Psoas muscle (tissue), 8 donors: ENCODE measurements around the gene ASB3. TPM values are rescaled to one million over a fixed set of nuclear protein-coding genes. Genes with fewer than 3 reads are reported as not detected.

Source experiments
- ATAC-seq, 4 donors: fragments of 200-7000 bp; cut with Tn5 transposase; one replicate each; pipeline ENCODE4 v1.9.1; 2020; ENCODE audit warnings: moderate library complexity in 3 of 4, mild to moderate bottlenecking in 2 of 4
- DNase-seq, 2 donors: peaks; one replicate each; pipeline ENCODE4 v3.0.0-alpha.2; 2020
- H3K27ac ChIP-seq: fragments of 200-600 bp; one replicate; pipeline ENCODE4 v1.8.0; 2022
- H3K27me3 ChIP-seq, 3 donors: fragments of 200-600 bp in 1 of 3; one replicate each; pipeline versions ENCODE4 v1.6.1 to v1.8.0; 2013 to 2022; ENCODE audit warnings: low read length in 2 of 3, mild to moderate bottlenecking in 2 of 3, moderate library complexity in 1 of 3; ENCODE audit not compliant: insufficient read depth in 3 of 3
- H3K36me3 ChIP-seq, 2 donors: fragments of 200-600 bp in 1 of 2; one replicate each; pipeline versions ENCODE4 v1.6.1 to v1.8.0; 2013 to 2022; ENCODE audit warnings: low read depth in 1 of 2, mild to moderate bottlenecking in 1 of 2, moderate library complexity in 1 of 2; ENCODE audit not compliant: insufficient read depth in 1 of 2
- H3K4me1 ChIP-seq: fragments of 200-600 bp; one replicate; pipeline ENCODE4 v1.8.0; 2022
- H3K4me3 ChIP-seq: fragments of 200-600 bp; one replicate; pipeline ENCODE4 v1.8.0; 2022; ENCODE audit warnings: mild to moderate bottlenecking
- H3K9me3 ChIP-seq: fragments of 200-600 bp; one replicate; pipeline ENCODE4 v1.8.0; 2022
- CTCF ChIP-seq: fragments of 200-600 bp; IDR thresholded peaks from one replicate; pipeline ENCODE4 v1.8.0; 2022; ENCODE audit warnings: antibody characterized with exemption
- WGBS, 3 donors: extraction: QIAGEN DNeasy Blood & Tissue Kit; methylation state at CpG; one replicate each; pipeline versions ENCODE4 v1.1.6 to v1.1.7; 2013; 5-methylcytosine and 5-hydroxymethylcytosine counted together
- intact Hi-C, 2 donors: fragments of 100-400 bp; cut with DNase I; formaldehyde crosslinking; loops; one replicate each; pipeline versions ENCODE4 v1.11.0 to v1.14.2; 2022
- polyA plus RNA-seq, 3 donors: library from polyadenylated mRNA; stranded (reverse); fragments of 200-250 nt; gene quantifications; one replicate each; pipeline ENCODE4 v1.2.3, GENCODE V29; 2013
- total RNA-seq, 4 donors: library from RNA; stranded (reverse); fragmentation: NEBNext Ultra II Directional in 2 of 4; extraction: Animal tissue kit (Norgen Biotek cat#: 25700) in 2 of 4; gene quantifications; one replicate each; pipeline versions ENCODE4 v1.2.1 to v1.2.4, GENCODE V29; 2021 to 2023
- donor health status: healthy with polysubstance abuse.
- donor health status: DM: no; HTN: no; CAD: no; lungs with moderate emphysema.
- donor health status: Bipolar disorder and iron deficiency.
- donor health status: healthy.
- donor health status: DM: yes; HTN: yes; CAD: no.
- donor health status: DM: no; HTN: no; CAD: no.
- donor health status: DM: no; HTN: no; CAD: no.
- donor health status: DM: yes; HTN: yes; CAD: no.

The ASB3 gene
- total and polyA plus RNA-seq, 7 donors, result 2.9 to 6.8 (median 5.1) TPM

DNA sequence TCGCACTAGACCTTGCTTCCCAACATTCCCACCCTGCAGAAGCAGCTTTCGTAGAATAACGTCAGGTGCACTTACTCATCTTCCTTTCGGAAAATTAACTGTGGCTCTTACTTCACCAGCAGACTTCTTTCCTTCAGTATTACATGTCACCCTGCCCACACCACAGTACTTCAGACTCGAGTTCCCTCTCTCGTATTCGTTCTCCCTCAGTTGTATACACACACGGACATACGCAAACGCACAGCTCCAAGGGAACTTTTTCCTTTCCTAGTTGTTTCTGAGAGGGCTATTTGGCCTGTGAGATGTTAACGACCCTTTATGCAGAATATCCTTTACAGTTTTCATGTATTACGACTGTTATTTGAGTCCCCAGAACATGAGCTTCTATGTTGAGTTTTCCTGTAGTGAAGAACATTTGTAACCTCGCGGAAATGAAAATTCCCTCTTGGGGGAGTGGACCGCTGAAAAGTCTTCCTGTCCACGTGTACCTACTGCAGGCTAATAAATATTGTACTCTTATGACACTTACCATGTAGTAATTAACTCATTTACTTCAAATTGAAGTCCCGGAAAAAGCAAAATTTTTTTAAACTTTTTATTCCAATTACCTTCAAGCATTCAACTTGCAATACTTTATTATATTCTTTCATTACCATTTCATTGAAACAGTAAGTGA is 999 bp upstream of the ASB3 start:
- peak in 2 of 4 donors; percentile 11 to 47 for ATAC-seq
- intact Hi-C loops, result no loop called here

DNA sequence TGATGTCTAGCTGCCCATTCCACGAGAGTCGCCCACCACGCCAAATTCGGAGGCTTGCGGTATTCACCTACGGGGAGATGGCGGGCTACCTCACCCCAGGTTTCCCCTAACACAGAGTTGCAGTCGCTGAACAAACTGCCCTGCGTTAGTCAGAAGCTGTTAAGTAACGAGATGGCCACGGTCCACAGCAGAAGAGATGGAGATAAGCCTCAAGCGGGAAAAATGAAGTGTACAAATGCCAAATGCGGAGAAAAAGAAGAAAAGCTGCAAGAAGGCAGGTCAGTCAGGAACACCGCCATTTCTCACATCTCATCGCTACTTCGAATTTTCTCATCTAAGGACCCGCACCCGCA is 425 bp downstream of the ASB3 start:
- WGBS, 3 donors, result 0% methylated on average over 18 of the region's 18 CpGs
- DNase-seq, result peak; percentile 29 to 68
- peak; percentile 31 to 72 (median 50) for ATAC-seq
- peak overlapping the region; percentile 85 for H3K27ac ChIP-seq
- no peak for TF ChIP-seq CTCF
- intact Hi-C loops, result no loop called here
- H3K9me3 ChIP-seq, result no peaks in the 10 kb centered on the region
- peaks cover 33% of the 10 kb centered on the region for H3K4me1 ChIP-seq
- peak overlapping the region; percentile 78 for H3K4me3 ChIP-seq
- peaks cover 0 to 4% of the 10 kb centered on the region in 2 donors for H3K36me3 ChIP-seq
- no peaks in the 10 kb centered on the region for H3K27me3 ChIP-seq

More for the DNA sequence above, 999 bp upstream of the ASB3 start:
- Histone ChIP-seq H3K4me1 (peaks cover 33% of the 10 kb centered on the region), H3K27me3 (no peaks in the 10 kb centered on the region), H3K36me3 (no peaks in the 10 kb centered on the region), H3K9me3 (no peaks in the 10 kb centered on the region), H3K27ac (peak overlapping the region; percentile 85), H3K4me3 (peak overlapping the region; percentile 78)
- DNase-seq, result no peak
- TF ChIP-seq CTCF, result no peak
- 3 to 5% (median 3%) methylated on average over 17 of the region's 17 CpGs for WGBS, 3 donors

- H3K27me3 ChIP-seq, result no peaks in the 10 kb centered on the region
- peak overlapping the region; percentile 78 for H3K4me3 ChIP-seq
- H3K4me1 ChIP-seq, result peaks cover 29% of the 10 kb centered on the region
- TF ChIP-seq CTCF, result no peak
- ATAC-seq, result no peak
- peaks cover 0 to 7% of the 10 kb centered on the region in 2 donors for H3K36me3 ChIP-seq
- DNase-seq, result no peak
- no peak overlapping the region for H3K27ac ChIP-seq
- intact Hi-C loops, result no loop called here
- 56 to 61% (median 61%) methylated on average over 11 of the region's 11 CpGs for WGBS, 3 donors
- no peaks in the 10 kb centered on the region for H3K9me3 ChIP-seq
Measured at GRCh38 chr2:53785366-53785765, 1.4 kb downstream of the ASB3 start.

DNA sequence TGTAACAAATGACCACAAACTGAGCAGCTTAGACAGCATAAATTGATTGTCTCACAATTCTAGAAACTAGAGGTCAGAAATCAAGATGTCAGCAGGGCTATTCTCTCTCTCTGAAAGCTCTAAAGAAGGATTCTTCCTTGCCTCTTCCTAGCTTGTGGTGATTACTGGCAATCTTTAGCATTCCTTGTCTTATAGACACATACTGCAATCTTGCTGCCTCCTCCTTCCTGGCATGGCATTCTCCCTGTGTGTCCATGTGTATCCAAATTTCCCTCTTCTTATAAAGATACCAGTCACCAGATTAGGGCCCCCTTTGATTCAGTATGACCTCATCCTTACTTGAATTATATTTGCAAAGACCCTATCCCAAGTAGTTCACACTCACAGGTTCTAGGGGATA is 2.3 kb downstream of the ASB3 start:
- Histone ChIP-seq H3K27ac (no peak overlapping the region), H3K4me1 (peaks cover 28% of the 10 kb centered on the region), H3K27me3 (no peaks in the 10 kb centered on the region), H3K4me3 (no peak overlapping the region), H3K9me3 (no peaks in the 10 kb centered on the region), H3K36me3 (peaks cover 0 to 12% of the 10 kb centered on the region in 2 donors)
- intact Hi-C loops, result no loop called here
- no peak for TF ChIP-seq CTCF
- DNase-seq, result no peak
- ATAC-seq, result no peak

DNA sequence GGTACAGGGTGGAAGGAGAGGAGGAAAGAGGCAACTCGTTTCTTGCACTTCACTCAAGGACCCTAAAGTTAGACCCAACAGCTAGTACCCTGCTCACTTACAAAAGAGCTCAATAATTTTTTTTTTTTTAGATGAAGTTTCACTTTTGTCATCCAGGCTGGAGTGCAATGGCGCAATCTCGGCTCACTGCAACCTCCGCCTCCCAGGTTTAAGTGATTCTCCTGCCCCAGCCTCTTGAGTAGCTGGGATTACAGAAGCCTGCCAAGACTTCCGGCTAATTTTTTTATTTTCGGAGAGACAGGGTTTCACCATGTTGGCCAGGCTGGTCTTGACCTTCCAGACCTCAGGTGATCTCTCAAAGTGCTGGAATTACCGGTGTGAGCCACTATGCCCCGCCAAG is 4.1 kb downstream of the ASB3 start:
- H3K27me3 ChIP-seq, result no peaks in the 10 kb centered on the region
- ATAC-seq, result no peak

More for the DNA sequence above, 4.1 kb downstream of the ASB3 start:
- H3K4me3 ChIP-seq, result no peak overlapping the region
- no peak overlapping the region for H3K27ac ChIP-seq
- H3K36me3 ChIP-seq, result peaks cover 0 to 12% of the 10 kb centered on the region in 2 donors
- no peaks in the 10 kb centered on the region for H3K9me3 ChIP-seq
- intact Hi-C loops, result no loop called here
- TF ChIP-seq CTCF, result no peak
- no peak for DNase-seq
- 57 to 65% (median 64%) methylated on average over 8 of the region's 8 CpGs for WGBS, 3 donors
- H3K4me1 ChIP-seq, result peaks cover 13% of the 10 kb centered on the region
